ENCODE measurements around the gene RTN4RL1.
"Not testable (repeated sequence)": the region's sequence is repeated elsewhere in the genome, so short reads cannot be mapped to it uniquely, and the experiment has no call there.

The RTN4RL1 gene

DNA sequence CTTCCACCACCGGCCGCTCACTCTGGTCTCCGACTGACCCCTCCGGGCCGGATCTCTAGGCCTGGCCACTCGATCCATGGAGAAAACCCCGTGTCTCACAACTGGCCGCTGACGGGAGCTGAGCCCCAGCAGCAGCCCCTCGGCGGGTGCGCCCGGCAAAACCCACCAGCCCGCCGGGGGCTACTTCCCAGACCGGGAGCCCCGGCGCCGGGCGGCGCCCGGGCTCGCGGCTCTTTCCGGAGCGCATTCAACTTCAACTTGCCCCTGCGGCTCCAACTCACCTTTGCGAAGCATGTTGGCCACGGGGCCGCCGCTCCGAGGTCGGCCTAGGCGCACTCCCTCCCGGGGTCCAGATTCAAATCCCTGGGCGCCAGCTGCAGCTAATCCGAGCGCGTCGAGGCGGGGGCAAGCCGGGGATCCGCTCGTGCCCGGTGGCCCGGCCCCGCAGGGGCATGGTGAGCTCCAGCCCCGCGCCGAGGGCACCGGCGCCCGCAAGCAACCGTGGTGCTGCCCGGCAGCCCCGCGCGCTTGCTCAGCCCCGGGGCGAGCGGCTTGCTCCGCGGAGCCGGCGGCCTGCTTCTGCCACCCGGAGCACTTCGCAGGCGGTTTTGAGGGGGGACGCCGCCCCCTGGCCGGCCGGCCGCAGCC lies 438 bp downstream of the RTN4RL1 start:
- no peak for DNase-seq

- DNase-seq = peak in 1 of 2 experiments; percentile 7
These were observed 1.2 kb downstream of the RTN4RL1 start for GRCh38 chr17:2023692-2024571.

DNA sequence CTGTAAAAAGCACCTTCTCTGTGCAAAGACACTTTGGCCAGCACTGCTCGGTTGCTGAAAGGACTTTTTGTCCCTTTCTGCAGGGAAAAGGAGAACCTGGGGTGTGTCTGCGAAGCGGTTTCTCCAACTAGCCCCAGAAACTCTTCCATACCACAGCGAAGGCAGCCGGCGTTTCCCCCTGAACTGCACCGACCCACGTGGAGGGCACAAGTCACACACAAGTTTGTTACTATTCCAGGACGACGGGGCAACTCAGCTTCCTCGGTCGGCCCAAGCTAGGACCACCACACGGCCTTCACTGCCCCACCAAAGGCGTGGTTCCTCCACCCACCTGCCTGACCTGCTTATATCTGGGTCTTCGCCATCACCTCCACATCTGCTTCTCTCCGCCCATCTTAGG lies 1.9 kb downstream of the RTN4RL1 start:
- no peak for DNase-seq

GRCh38 chr17:2022647-2023240 lies 2.4 kb downstream of the RTN4RL1 start:
- no peak for DNase-seq

DNA sequence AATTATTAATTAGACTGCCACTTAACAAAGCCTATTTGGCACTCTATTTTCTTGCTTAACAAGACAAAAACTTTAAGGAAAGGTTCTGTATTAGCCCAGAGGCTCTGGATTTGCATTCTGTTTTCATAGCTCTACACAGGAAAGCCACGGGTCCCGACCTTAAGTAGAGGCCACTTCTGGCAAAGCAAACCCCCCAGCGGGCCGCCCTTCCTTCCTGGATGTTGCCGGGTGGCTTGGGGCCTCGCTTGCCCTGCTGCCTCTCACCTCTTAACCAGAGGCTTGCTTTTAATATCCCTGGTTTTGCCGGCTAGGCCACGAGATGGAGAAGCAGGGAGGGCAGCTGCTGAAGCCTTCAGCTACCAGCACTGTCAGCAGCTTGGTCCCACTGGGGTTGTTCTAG lies 4.4 kb downstream of the RTN4RL1 start:
- peak in 1 of 2 experiments; percentile 10 for DNase-seq

DNA sequence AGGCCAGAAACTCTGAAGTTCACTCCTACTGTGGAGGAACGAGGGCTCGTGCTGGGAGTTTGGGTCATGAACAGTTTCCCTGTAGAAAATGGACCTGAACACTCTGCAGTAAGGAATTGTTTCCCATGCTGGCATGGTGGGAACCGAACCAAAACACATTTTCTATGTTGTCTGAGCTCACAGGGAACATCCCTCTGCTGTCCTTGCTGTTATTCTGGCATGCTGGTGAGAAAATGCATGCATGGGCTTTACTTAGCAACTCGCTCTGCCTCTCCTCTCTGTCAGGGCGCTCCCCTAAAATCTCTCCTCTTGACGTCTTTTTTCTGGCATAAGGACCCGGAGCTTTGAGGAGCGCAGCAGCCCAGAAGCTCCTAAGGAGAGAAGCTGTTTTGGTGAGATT lies 5.4 kb downstream of the RTN4RL1 start:
- DNase-seq = no peak

GRCh38 chr17:2018716-2019510 lies 6.2 kb downstream of the RTN4RL1 start:
- no peak for DNase-seq

DNA sequence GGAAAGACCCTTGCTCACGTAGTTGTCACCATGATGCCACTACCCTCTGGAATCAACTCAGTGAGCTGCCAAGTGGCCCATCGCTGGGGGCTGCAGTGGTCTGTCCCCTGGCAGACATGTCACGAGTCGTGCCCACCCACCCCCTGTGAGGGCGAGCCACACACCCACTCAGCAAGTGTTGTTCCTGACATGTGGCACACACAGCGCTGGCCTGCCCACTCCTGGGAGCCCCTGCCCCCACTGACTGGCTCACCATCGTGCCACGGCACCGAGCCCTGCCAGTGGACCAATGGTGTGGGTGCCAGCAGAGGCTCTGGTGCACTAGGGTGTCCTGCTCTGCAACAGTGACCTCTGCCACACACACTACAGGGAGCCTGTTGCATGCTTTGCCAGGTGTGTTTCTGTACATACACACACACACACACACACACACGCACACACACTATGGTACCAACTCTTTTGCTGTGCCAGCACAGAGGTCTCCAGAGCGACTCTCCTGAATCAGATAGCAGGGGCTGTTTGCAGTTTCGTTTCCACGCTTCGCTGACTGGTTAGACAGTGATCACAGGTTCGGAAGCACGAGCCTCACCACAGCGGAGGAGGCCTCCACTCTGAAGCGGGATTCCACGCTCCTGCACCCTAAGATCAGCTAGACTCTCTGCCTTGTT lies 7.7 kb downstream of the RTN4RL1 start:
- DNase-seq = no peak

GRCh38 chr17:2016494-2016893 lies 8.6 kb downstream of the RTN4RL1 start:
- DNase-seq = no peak

GRCh38 chr17:2015314-2015713 lies 9.8 kb downstream of the RTN4RL1 start:
- no peak for DNase-seq

DNA sequence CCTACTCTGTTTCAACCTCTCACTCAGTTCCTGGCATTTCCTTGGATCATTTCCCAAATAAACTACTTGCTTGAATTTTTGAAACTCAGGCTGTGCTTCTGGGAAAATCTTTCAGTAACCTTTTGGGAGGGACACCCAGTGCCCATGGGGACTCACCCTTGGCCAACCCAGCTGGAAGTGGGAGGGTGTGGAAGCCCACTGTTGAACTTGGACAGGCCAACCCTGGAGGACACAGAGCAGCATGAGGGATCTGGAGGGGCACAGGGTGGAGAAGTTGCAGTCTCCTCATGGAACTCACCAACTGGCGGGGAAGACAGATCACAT lies 11.2 kb downstream of the RTN4RL1 start:
- no peak for DNase-seq

- DNase-seq = not testable (repeated sequence)
These were observed 11.7 kb downstream of the RTN4RL1 start for GRCh38 chr17:2013220-2013993.

GRCh38 chr17:2012499-2012898 lies 12.6 kb downstream of the RTN4RL1 start:
- no peak for DNase-seq

- DNase-seq = peak; percentile 51 to 61
These were observed 13.4 kb downstream of the RTN4RL1 start for GRCh38 chr17:2011411-2012371.

- DNase-seq = no peak
These were observed 15.4 kb downstream of the RTN4RL1 start for GRCh38 chr17:2009737-2010136.

- no peak for DNase-seq
These were observed 16.6 kb downstream of the RTN4RL1 start for GRCh38 chr17:2008332-2009126.

DNA sequence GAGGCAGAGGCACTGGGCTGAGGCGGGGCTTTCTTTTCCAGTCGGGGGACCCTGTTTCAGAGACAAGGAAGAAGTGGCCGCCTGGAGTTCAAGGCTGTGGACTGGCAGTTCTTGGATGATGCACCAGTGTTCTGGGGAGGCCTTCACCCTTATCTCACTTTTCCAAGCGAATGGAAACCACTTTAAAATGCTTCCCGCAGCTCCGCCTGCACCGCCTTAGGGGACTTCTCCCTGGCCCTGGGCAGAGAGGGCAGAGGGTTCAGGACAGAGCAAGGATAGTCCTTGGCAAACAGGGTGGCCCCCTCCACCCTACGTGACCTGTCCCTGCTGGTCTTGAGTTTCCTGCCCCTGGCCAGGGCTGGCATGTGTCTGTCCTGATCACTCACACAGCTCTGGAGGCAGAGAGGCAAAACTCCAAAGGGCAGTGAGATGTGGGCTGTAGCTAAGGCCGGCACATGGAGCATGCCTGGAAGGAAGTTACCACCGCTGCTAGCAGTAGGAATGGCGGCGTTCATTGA lies 20.6 kb downstream of the RTN4RL1 start:
- DNase-seq = no peak

- no peak for DNase-seq
These were observed 21.6 kb downstream of the RTN4RL1 start for GRCh38 chr17:2003525-2003924.

- DNase-seq = no peak
These were observed 22.3 kb downstream of the RTN4RL1 start for GRCh38 chr17:2002767-2003329.
